Measurements from ENCODE around the gene CYB5R2. TPM values are rescaled to one million over a fixed set of nuclear protein-coding genes. Genes with fewer than 3 reads are reported as not detected.

Gene CYB5R2
- total RNA-seq, 1 donor from 2014 or later: 16.0 TPM

- no peak for TF ChIP-seq CTCF (IDR thresholded peaks at IDR 0.05)
- ATAC-seq: no peak
These were observed 41.1 kb downstream of the CYB5R2 start for GRCh38 chr11:7632211-7632610.

GRCh38 chr11:7630002-7630401 lies 43.3 kb downstream of the CYB5R2 start:
- Histone ChIP-seq H3K4me3 (no peak overlapping the region), H3K4me1 (no peaks in the 10 kb centered on the region), H3K27ac (no peak overlapping the region), H3K9me3 (no peaks in the 10 kb centered on the region), H3K36me3 (peaks cover 86% of the 10 kb centered on the region), H3K27me3 (ENCODE audit: low read depth) (no peaks in the 10 kb centered on the region)
- DNase-seq: no peak
- no peak for TF ChIP-seq CTCF (IDR thresholded peaks at IDR 0.05)
- no peak for ATAC-seq
- intact Hi-C loops (cut with DNase I): no loop called here

More at GRCh38 chr11:7632211-7632610, 41.1 kb downstream of the CYB5R2 start:
- H3K4me3 ChIP-seq: no peak overlapping the region
- no peak for DNase-seq
- H3K27me3 ChIP-seq (ENCODE audit: low read depth): no peaks in the 10 kb centered on the region
- intact Hi-C loops (cut with DNase I): no loop called here
- H3K27ac ChIP-seq: no peak overlapping the region
- no peaks in the 10 kb centered on the region for H3K9me3 ChIP-seq
- H3K4me1 ChIP-seq: no peaks in the 10 kb centered on the region
- H3K36me3 ChIP-seq: peaks cover 88% of the 10 kb centered on the region

- DNase-seq: no peak
- H3K4me3 ChIP-seq: no peak overlapping the region
- H3K27me3 ChIP-seq (ENCODE audit: low read depth): no peaks in the 10 kb centered on the region
- no peak for ATAC-seq
- TF ChIP-seq CTCF (IDR thresholded peaks at IDR 0.05): no peak
- H3K36me3 ChIP-seq: peaks cover 86% of the 10 kb centered on the region
- H3K9me3 ChIP-seq: no peaks in the 10 kb centered on the region
- no peaks in the 10 kb centered on the region for H3K4me1 ChIP-seq
- intact Hi-C loops (cut with DNase I): no loop called here
- H3K27ac ChIP-seq: no peak overlapping the region
These were observed 44.6 kb downstream of the CYB5R2 start for GRCh38 chr11:7628660-7629059.

GRCh38 chr11:7622721-7623120 lies 50.6 kb downstream of the CYB5R2 start:
- no peak overlapping the region for H3K4me3 ChIP-seq
- DNase-seq (no peak), ATAC-seq (no peak)
- no peak for TF ChIP-seq CTCF (IDR thresholded peaks at IDR 0.05)
- H3K27ac ChIP-seq: no peak overlapping the region
- H3K27me3 ChIP-seq (ENCODE audit: low read depth): no peaks in the 10 kb centered on the region
- intact Hi-C loops (cut with DNase I): no loop called here
- peaks cover 57% of the 10 kb centered on the region for H3K36me3 ChIP-seq
- H3K9me3 ChIP-seq: no peaks in the 10 kb centered on the region
- H3K4me1 ChIP-seq: no peaks in the 10 kb centered on the region

- ATAC-seq: no peak
- DNase-seq: no peak
- intact Hi-C loops (cut with DNase I): no loop called here
These were observed 51.7 kb downstream of the CYB5R2 start for GRCh38 chr11:7621554-7621953.

More at GRCh38 chr11:7621554-7621953, 51.7 kb downstream of the CYB5R2 start:
- H3K4me1 ChIP-seq: no peaks in the 10 kb centered on the region
- H3K36me3 ChIP-seq: peaks cover 59% of the 10 kb centered on the region
- H3K9me3 ChIP-seq: no peaks in the 10 kb centered on the region
- H3K27ac ChIP-seq: no peak overlapping the region
- no peak overlapping the region for H3K4me3 ChIP-seq
- H3K27me3 ChIP-seq (ENCODE audit: low read depth): no peaks in the 10 kb centered on the region
- no peak for TF ChIP-seq CTCF (IDR thresholded peaks at IDR 0.05)
